ENCODE measurements around the gene NXPE2.

NXPE2 gene

DNA sequence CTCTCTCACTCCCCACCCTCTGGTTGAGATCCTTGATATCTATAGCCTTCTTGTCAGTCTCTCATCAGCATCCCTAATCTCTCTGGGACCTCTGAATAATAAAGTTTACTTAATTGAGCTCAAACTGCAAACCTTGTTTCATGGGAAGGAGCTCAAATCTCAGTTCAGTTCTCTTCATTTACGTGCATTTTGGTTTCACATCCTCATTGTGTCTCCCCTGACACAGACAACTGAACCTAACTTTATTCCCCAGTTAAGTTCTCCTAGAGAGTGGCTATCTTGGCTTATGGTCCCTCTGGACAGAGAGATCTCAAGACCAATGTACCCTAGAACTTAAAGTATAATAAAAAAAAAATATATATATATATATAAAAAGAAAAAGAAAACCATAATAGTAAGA is 47.3 kb downstream of the NXPE2 start:
- Histone ChIP-seq H3K4me3 (ENCODE audit: severe bottlenecking) (no peak overlapping the region), H3K4me1 (ENCODE audit: insufficient read depth, poor library complexity, severe bottlenecking) (no peaks in the 10 kb centered on the region), H3K27ac (ENCODE audit: poor library complexity, severe bottlenecking) (no peak overlapping the region), H3K9me3 (ENCODE audit: severe bottlenecking) (no peaks in the 10 kb centered on the region), H3K27me3 (ENCODE audit: insufficient read depth, poor library complexity, severe bottlenecking) (peaks cover 6% of the 10 kb centered on the region), H3K36me3 (ENCODE audit: low read depth) (no peaks in the 10 kb centered on the region)
- DNase-seq (ENCODE audit: low spot score) (no peak), ATAC-seq (ENCODE audit: low read depth) (no peak)
- TF ChIP-seq, protein P1, sequence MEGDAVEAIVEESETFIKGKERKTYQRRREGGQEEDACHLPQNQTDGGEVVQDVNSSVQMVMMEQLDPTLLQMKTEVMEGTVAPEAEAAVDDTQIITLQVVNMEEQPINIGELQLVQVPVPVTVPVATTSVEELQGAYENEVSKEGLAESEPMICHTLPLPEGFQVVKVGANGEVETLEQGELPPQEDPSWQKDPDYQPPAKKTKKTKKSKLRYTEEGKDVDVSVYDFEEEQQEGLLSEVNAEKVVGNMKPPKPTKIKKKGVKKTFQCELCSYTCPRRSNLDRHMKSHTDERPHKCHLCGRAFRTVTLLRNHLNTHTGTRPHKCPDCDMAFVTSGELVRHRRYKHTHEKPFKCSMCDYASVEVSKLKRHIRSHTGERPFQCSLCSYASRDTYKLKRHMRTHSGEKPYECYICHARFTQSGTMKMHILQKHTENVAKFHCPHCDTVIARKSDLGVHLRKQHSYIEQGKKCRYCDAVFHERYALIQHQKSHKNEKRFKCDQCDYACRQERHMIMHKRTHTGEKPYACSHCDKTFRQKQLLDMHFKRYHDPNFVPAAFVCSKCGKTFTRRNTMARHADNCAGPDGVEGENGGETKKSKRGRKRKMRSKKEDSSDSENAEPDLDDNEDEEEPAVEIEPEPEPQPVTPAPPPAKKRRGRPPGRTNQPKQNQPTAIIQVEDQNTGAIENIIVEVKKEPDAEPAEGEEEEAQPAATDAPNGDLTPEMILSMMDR (IDR thresholded peaks at IDR 0.05; ENCODE audit: poor library complexity, severe bottlenecking), result no peak

DNA sequence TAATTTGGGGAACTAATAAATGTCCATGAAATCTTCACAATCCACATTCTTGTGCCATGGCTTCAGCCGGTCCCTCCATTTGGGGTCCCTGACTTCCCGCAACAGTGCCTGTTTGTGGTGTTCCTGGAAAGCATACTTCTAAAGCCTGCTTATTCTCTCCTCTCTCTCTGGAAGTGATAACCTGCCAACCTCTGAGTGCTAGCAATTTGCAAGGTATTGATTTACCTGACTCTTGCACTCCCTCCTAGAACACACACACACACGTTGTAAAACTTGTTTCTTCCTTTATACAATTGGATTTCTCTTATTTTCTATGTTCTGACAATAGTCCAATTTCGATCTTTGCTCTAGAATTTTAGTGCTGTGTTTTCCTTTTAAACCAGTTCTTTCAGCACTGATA is 58.5 kb downstream of the NXPE2 start:
- no peaks in the 10 kb centered on the region for H3K4me1 ChIP-seq (ENCODE audit: insufficient read depth, poor library complexity, severe bottlenecking)
- DNase-seq (ENCODE audit: low spot score), result no peak
- TF ChIP-seq, protein P1 (IDR thresholded peaks at IDR 0.05; ENCODE audit: poor library complexity, severe bottlenecking), result no peak
- H3K36me3 ChIP-seq (ENCODE audit: low read depth), result no peaks in the 10 kb centered on the region
- H3K4me3 ChIP-seq (ENCODE audit: severe bottlenecking), result no peak overlapping the region
- H3K27ac ChIP-seq (ENCODE audit: poor library complexity, severe bottlenecking), result no peak overlapping the region
- no peaks in the 10 kb centered on the region for H3K9me3 ChIP-seq (ENCODE audit: severe bottlenecking)
- ATAC-seq (ENCODE audit: low read depth), result no peak
- no peaks in the 10 kb centered on the region for H3K27me3 ChIP-seq (ENCODE audit: insufficient read depth, poor library complexity, severe bottlenecking)

DNA sequence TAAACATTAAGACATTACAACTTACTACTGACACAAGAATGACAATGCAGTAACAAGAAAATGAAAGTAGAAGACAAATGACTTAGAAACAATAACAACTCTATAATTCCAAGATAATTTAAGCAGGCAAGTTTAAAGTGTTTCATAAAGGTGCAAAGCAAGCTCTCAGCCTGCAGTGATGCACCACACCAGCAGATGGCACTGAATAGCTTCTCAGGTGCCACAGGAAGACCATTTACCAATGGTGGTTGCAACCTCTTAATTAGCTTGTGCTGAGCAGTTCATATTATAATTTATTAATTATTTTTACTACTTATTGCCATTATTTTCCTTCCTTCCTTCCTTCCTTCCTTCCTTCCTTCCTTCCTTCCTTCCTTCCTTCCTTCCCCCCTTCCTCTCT is 60.6 kb downstream of the NXPE2 start:
- no peaks in the 10 kb centered on the region for H3K9me3 ChIP-seq (ENCODE audit: severe bottlenecking)
- H3K27me3 ChIP-seq (ENCODE audit: insufficient read depth, poor library complexity, severe bottlenecking), result no peaks in the 10 kb centered on the region
- no peak overlapping the region for H3K27ac ChIP-seq (ENCODE audit: poor library complexity, severe bottlenecking)
- DNase-seq (ENCODE audit: low spot score) (no peak), ATAC-seq (ENCODE audit: low read depth) (no peak; the same call in 2 of the 3 replicates)
- H3K36me3 ChIP-seq (ENCODE audit: low read depth), result no peaks in the 10 kb centered on the region
- TF ChIP-seq, protein P1 (IDR thresholded peaks at IDR 0.05; ENCODE audit: poor library complexity, severe bottlenecking), result peak; percentile 74
- H3K4me1 ChIP-seq (ENCODE audit: insufficient read depth, poor library complexity, severe bottlenecking), result no peaks in the 10 kb centered on the region
- no peak overlapping the region for H3K4me3 ChIP-seq (ENCODE audit: severe bottlenecking)

DNA sequence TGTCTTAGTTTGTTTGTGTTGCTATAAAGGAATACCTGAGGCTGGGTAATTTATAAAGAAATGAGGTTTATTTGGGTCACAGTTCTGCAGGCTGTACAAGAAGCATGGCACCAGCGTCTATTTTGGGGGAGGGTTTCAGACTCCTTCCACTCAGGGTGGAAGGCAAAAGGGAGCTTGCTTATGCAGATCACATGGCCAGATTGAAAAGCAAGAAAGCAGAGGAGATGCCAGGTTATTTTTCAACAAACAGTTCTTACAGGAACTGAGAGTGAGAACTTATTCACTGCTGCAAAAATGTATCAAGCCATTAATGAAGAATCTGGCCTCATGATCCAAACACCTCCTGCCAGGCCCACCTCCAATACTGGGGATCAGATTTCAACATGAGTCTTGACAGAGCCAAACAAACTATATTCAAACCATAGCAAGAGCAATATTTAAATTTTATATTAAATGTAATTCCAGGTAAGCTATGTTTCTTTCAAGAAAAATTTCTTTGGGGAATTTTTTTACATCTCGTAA is 66.9 kb downstream of the NXPE2 start:
- Histone ChIP-seq H3K4me1 (ENCODE audit: insufficient read depth, poor library complexity, severe bottlenecking) (no peaks in the 10 kb centered on the region), H3K9me3 (ENCODE audit: severe bottlenecking) (no peaks in the 10 kb centered on the region), H3K27ac (ENCODE audit: poor library complexity, severe bottlenecking) (no peak overlapping the region), H3K36me3 (ENCODE audit: low read depth) (no peaks in the 10 kb centered on the region), H3K27me3 (ENCODE audit: insufficient read depth, poor library complexity, severe bottlenecking) (no peaks in the 10 kb centered on the region), H3K4me3 (ENCODE audit: severe bottlenecking) (no peak overlapping the region)
- TF ChIP-seq, protein P1 (IDR thresholded peaks at IDR 0.05; ENCODE audit: poor library complexity, severe bottlenecking), result no peak
- ATAC-seq (ENCODE audit: low read depth) (no peak), DNase-seq (ENCODE audit: low spot score) (no peak)

DNA sequence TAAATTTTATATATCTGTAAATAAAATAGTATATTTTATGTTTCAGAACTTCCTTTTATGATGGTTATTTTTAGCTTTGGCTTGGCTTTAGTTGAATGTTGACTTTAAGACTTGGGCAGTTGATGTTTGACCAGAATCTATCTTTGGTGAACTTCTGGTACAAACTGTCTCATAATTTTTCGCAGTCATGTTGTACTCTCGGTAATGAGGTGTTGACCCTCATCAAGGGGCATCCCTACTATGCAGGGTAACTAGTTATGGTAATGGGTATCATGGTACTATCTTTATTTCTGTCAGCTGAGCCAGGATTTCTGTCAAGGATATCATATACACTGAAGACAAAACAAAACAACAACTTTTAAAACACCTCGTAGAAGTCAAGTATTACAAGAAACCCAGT is 67.7 kb downstream of the NXPE2 start:
- no peaks in the 10 kb centered on the region for H3K36me3 ChIP-seq (ENCODE audit: low read depth)
- H3K4me3 ChIP-seq (ENCODE audit: severe bottlenecking), result no peak overlapping the region
- no peaks in the 10 kb centered on the region for H3K9me3 ChIP-seq (ENCODE audit: severe bottlenecking)
- TF ChIP-seq, protein P1 (IDR thresholded peaks at IDR 0.05; ENCODE audit: poor library complexity, severe bottlenecking), result no peak
- H3K27me3 ChIP-seq (ENCODE audit: insufficient read depth, poor library complexity, severe bottlenecking), result no peaks in the 10 kb centered on the region
- no peak for DNase-seq (ENCODE audit: low spot score)
- H3K4me1 ChIP-seq (ENCODE audit: insufficient read depth, poor library complexity, severe bottlenecking), result no peaks in the 10 kb centered on the region
- no peak for ATAC-seq (ENCODE audit: low read depth)
- no peak overlapping the region for H3K27ac ChIP-seq (ENCODE audit: poor library complexity, severe bottlenecking)

Data from RWPE2 (cell line).